Bronchus fibroblast of lung (primary cell): ENCODE measurements around the gene LMLN. TPM values are rescaled to one million over a fixed set of nuclear protein-coding genes. Genes with fewer than 3 reads are reported as not detected.

Experiments
- total RNA-seq: library from RNA; depleted of rRNA; stranded (reverse); fragments of >200 nt; gene quantifications from 2 replicates; pipeline ENCODE4 v1.2.3, GENCODE V29; 2015

The LMLN gene
- 1.9 and 4.9 TPM in 2 replicates for total RNA-seq

GRCh38 chr3:197959891-197960693 lies at the start of gene LMLN:
LMLN (plus strand) TSS chr3:197960217; CDS start chr3:197960246, 29 bp downstream.

GRCh38 chr3:197949778-197950676 lies 10.0 kb upstream of the LMLN start, which contains the start of gene RPL35A:
RPL35A (plus strand) TSS chr3:197950190; CDS start chr3:197950968, 778 bp downstream.

Other genes with a start within 250 kb of the LMLN start
- gene RUBCN, start 223.3 kb upstream of the LMLN start, total RNA-seq = 16.0 and 22.0 TPM in 2 replicates
- gene FYTTD1, start 210.3 kb upstream of the LMLN start, total RNA-seq = 17.7 and 22.0 TPM in 2 replicates
- 11.6 and 14.0 TPM in 2 replicates for gene LRCH3, start 169.0 kb upstream of the LMLN start, total RNA-seq
- gene RPL35A, start 10.0 kb upstream of the LMLN start, total RNA-seq = 989 and 1,086 TPM in 2 replicates